Transverse colon (tissue), 4 donors: ENCODE results near the gene PRSS58.

ENCODE experiments used
- POLR2A ChIP-seq: fragments of 450-650 bp; IDR thresholded peaks from one replicate; pipeline ENCODE4 v1.6.1; 2016; ENCODE audit warnings: antibody characterized with exemption, mild to moderate bottlenecking, moderate library complexity
- POLR2AphosphoS5 ChIP-seq, 3 donors: sonication (generic); formaldehyde crosslinking; IDR thresholded peaks; one replicate each; pipeline ENCODE4 v1.6.1; 2016; ENCODE audit warnings: antibody characterized with exemption in 3 of 3
- TF ChIP-seq, protein P1 (sequence below), 5 experiments: fragments of 200-600 bp in 3 of 5; fragments of 450-650 bp in 2 of 5; sonication (generic) in 3 of 5; IDR thresholded peaks; 1 replicate in 2 of 5; 2 replicates in 3 of 5; pipeline ENCODE4 v1.5.1; 2016 to 2017; ENCODE audit warnings: antibody characterized with exemption in 5 of 5, inconsistent platforms in 3 of 5, mild to moderate bottlenecking in 2 of 5, moderate library complexity in 1 of 5

DNA sequence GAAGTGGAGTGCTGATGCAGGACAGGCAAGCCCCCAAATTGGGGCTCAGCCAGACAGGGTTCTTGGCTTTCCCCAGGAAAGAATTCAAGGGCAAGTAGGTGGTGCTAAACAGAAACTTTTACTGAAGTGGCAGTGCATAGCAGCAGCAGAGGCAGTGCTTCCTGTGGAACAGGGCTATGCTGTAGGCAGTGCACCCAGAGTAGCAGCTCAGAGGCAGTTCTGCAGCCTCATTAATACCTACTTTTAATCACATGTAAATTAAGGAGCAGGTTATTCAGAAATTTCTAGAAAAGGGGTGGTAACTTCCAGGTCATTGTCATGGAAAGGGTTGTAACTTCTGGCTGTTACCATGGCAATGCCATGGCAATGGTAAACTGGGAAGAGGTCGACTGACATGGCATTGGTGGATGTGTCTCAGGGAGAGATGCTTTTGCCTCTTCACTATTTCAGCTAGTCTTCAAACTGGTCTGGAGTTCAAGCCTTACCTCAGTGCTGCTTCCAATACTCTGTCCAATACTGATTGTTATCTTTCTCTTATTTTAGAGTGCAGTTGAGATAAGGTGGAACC, 29.2 kb downstream of the PRSS58 start:
- TF ChIP-seq, protein P1, sequence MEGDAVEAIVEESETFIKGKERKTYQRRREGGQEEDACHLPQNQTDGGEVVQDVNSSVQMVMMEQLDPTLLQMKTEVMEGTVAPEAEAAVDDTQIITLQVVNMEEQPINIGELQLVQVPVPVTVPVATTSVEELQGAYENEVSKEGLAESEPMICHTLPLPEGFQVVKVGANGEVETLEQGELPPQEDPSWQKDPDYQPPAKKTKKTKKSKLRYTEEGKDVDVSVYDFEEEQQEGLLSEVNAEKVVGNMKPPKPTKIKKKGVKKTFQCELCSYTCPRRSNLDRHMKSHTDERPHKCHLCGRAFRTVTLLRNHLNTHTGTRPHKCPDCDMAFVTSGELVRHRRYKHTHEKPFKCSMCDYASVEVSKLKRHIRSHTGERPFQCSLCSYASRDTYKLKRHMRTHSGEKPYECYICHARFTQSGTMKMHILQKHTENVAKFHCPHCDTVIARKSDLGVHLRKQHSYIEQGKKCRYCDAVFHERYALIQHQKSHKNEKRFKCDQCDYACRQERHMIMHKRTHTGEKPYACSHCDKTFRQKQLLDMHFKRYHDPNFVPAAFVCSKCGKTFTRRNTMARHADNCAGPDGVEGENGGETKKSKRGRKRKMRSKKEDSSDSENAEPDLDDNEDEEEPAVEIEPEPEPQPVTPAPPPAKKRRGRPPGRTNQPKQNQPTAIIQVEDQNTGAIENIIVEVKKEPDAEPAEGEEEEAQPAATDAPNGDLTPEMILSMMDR (IDR thresholded peaks at IDR 0.05) = no peak
- no peak for TF ChIP-seq POLR2A
- TF ChIP-seq POLR2AphosphoS5 (IDR thresholded peaks at IDR 0.05) = no peak
